Neural progenitor cell (in vitro differentiated cells): ENCODE measurements around the gene CDK11A. TPM values are rescaled to one million over a fixed set of nuclear protein-coding genes. Genes with fewer than 3 reads are reported as not detected.

Source experiments
- DNase-seq: peaks from one replicate; pipeline ENCODE4 v3.0.0-alpha.2; 2016; ENCODE audit warnings: low spot score
- H2AFZ ChIP-seq: fragments of 200-600 bp; sonication (generic); replicated peaks from 2 replicates; pipeline ENCODE4 v1.6.1; 2016; ENCODE audit warnings: antibody characterized with exemption
- H3F3A ChIP-seq: fragments of 200-600 bp; sonication (generic); 2 replicates; pipeline ENCODE4 v1.6.1; 2016; ENCODE audit warnings: antibody characterized with exemption, low read depth
- H3K27ac ChIP-seq: fragments of 200-600 bp; sonication (generic); 2 replicates; pipeline ENCODE4 v1.5.1; 2016; ENCODE audit warnings: mild to moderate bottlenecking
- H3K27me3 ChIP-seq: fragments of 200-600 bp; sonication (generic); 2 replicates; pipeline ENCODE4 v1.6.1; 2016; ENCODE audit warnings: mild to moderate bottlenecking, moderate library complexity
- H3K36me3 ChIP-seq: fragments of 200-600 bp; sonication (generic); 2 replicates; pipeline ENCODE4 v1.5.1; 2016
- H3K4me1 ChIP-seq: fragments of 200-600 bp; sonication (generic); 2 replicates; pipeline ENCODE4 v1.6.1; 2016; ENCODE audit warnings: mixed run types
- H3K4me2 ChIP-seq: fragments of 200-600 bp; sonication (generic); 2 replicates; pipeline ENCODE4 v1.6.1; 2016
- H3K4me3 ChIP-seq: fragments of 200-600 bp; sonication (generic); 2 replicates; pipeline ENCODE4 v1.5.1; 2016
- H3K79me2 ChIP-seq: fragments of 200-600 bp; sonication (generic); 2 replicates; pipeline ENCODE4 v1.6.1; 2016; ENCODE audit warnings: low read depth
- H3K9ac ChIP-seq: fragments of 200-600 bp; sonication (generic); 2 replicates; pipeline ENCODE4 v1.6.1; 2016
- H3K9me3 ChIP-seq: fragments of 200-600 bp; sonication (generic); 2 replicates; pipeline ENCODE4 v1.5.1; 2016; ENCODE audit warnings: low read depth
- H4K20me1 ChIP-seq: fragments of 200-600 bp; sonication (generic); 2 replicates; pipeline ENCODE4 v1.6.1; 2016; ENCODE audit warnings: low read depth
- H3K27ac Mint-ChIP-seq: 3 replicates; pipeline ENCODE4 v1.8.0; 2021; ENCODE audit warnings: mixed read lengths
- H3K27me3 Mint-ChIP-seq: 2 replicates; pipeline ENCODE4 v1.8.0; 2022; ENCODE audit warnings: low read depth, mild to moderate bottlenecking, inconsistent platforms, moderate library complexity, mixed read lengths; ENCODE audit not compliant: insufficient read depth
- H3K36me3 Mint-ChIP-seq: 3 replicates; pipeline ENCODE4 v1.8.0; 2021; ENCODE audit warnings: mixed read lengths
- H3K4me1 Mint-ChIP-seq: 3 replicates; pipeline ENCODE4 v1.8.0; 2021; ENCODE audit warnings: mixed read lengths
- H3K4me3 Mint-ChIP-seq: 3 replicates; pipeline ENCODE4 v1.8.0; 2021; ENCODE audit warnings: mild to moderate bottlenecking, moderate library complexity, mixed read lengths
- H3K9me3 Mint-ChIP-seq: 3 replicates; pipeline ENCODE4 v1.8.0; 2020; ENCODE audit warnings: mixed read lengths
- EZH2 ChIP-seq: fragments of 200-600 bp; sonication (generic); IDR thresholded peaks from 2 replicates; pipeline ENCODE4 v1.6.1; 2017; ENCODE audit warnings: antibody characterized with exemption, mild to moderate bottlenecking, moderate library complexity
- EZH2phosphoT487 ChIP-seq: fragments of 200-600 bp; sonication (generic); IDR thresholded peaks from 2 replicates; pipeline ENCODE4 v1.6.1; 2017; ENCODE audit warnings: antibody characterized with exemption
- total RNA-seq: library from RNA; depleted of rRNA; stranded (reverse); fragments of >200 nt; gene quantifications from 2 replicates; pipeline ENCODE4 v1.2.3, GENCODE V29; 2015; ENCODE audit warnings: low replicate concordance
- TF ChIP-seq, protein P1 (sequence below): fragments of 200-600 bp; sonication (generic); IDR thresholded peaks from 2 replicates; pipeline ENCODE4 v1.5.1; 2017; ENCODE audit warnings: antibody characterized with exemption, mild to moderate bottlenecking

The CDK11A gene
- total RNA-seq, 1 donor from 2014 or later: 6.6 TPM

DNA sequence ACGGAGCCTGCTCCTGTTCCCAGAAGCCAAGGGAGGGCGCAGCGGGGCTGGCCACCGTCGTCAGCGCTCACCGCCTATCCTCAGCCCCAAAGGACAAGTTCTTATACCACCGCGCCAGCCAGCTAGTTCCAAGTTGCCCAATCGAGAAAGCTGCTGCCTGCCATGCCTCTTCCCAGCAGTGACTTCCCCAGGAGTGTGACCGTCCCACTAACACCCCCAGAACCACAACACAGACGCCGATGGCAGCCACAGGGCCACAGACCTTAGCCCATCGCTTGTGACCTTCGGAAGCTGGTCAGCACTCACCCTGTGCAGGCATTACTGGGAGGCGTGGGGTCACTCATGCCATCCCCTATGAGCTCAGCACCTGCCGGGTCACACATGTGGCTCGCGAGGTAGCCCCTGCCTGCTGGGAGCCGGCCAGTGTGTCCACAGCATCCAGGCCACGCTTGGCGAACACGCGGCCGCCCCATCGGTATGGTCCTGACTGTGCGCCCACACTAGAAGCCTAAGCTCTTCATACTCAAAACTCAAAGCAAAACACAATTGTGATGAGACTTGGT, 34.0 kb upstream of the CDK11A start:
- Histone ChIP-seq H3K4me2 (no peak overlapping the region), H3K9me3 (no peaks in the 10 kb centered on the region), H3K4me3 (no peak overlapping the region), H3K79me2 (no peaks in the 10 kb centered on the region), H3K9ac (no peak overlapping the region), H3K4me1 (no peaks in the 10 kb centered on the region), H3F3A (no peaks in the 10 kb centered on the region), H3K27ac (no peak overlapping the region), H3K27me3 (no peaks in the 10 kb centered on the region), H3K36me3 (no peaks in the 10 kb centered on the region), H4K20me1 (peaks cover 12% of the 10 kb centered on the region), H2AFZ (no peak overlapping the region)
- Mint-ChIP-seq H3K4me1 (peaks cover 2% of the 10 kb centered on the region), H3K27me3 (peaks cover 2% of the 10 kb centered on the region), H3K36me3 (peaks cover 16% of the 10 kb centered on the region), H3K27ac (peak overlapping the region; percentile 76), H3K9me3 (no peaks in the 10 kb centered on the region), H3K4me3 (no peak overlapping the region)
- TF ChIP-seq EZH2 (no peak), EZH2phosphoT487 (no peak)
- TF ChIP-seq, protein P1, sequence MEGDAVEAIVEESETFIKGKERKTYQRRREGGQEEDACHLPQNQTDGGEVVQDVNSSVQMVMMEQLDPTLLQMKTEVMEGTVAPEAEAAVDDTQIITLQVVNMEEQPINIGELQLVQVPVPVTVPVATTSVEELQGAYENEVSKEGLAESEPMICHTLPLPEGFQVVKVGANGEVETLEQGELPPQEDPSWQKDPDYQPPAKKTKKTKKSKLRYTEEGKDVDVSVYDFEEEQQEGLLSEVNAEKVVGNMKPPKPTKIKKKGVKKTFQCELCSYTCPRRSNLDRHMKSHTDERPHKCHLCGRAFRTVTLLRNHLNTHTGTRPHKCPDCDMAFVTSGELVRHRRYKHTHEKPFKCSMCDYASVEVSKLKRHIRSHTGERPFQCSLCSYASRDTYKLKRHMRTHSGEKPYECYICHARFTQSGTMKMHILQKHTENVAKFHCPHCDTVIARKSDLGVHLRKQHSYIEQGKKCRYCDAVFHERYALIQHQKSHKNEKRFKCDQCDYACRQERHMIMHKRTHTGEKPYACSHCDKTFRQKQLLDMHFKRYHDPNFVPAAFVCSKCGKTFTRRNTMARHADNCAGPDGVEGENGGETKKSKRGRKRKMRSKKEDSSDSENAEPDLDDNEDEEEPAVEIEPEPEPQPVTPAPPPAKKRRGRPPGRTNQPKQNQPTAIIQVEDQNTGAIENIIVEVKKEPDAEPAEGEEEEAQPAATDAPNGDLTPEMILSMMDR: no peak
- DNase-seq: no peak

DNA sequence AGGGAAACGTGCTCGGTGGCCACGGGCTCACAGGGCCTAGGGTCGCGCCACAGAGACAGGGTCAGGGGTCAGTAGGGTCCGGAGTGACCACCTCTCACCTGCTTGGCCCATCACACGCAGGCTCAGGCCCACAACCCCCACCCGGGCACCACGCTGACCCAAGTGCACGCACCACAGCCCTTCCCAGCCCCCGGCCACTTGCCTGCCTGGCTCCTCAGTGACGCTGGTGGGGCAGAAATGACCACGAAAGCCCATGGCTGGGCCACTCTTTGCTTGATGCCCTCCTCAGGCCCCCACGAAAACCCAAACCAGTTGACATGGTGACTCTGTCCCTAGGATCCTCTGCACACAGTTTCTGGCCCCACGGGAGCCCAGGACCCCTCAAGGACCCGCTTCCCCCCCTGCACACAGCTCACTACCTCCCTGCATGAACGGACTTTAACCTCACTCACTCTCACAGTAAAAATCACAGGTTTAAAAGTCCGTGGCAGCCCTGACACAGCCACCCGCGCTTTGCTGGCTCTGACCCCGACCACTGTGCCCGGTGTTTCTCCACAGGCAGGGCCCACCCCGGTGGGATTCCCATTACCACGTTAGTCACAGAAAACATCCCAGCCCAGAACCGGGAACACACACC, 33.4 kb upstream of the CDK11A start:
- H2AFZ ChIP-seq: no peak overlapping the region
- no peak overlapping the region for H3K4me3 Mint-ChIP-seq
- no peaks in the 10 kb centered on the region for H3K9me3 ChIP-seq
- no peaks in the 10 kb centered on the region for H3K4me1 ChIP-seq
- H3K36me3 Mint-ChIP-seq: peaks cover 16% of the 10 kb centered on the region
- peaks cover 12% of the 10 kb centered on the region for H4K20me1 ChIP-seq
- H3K79me2 ChIP-seq: no peaks in the 10 kb centered on the region
- TF ChIP-seq EZH2 (no peak), EZH2phosphoT487 (no peak)
- TF ChIP-seq, protein P1: no peak
- H3F3A ChIP-seq: no peaks in the 10 kb centered on the region
- no peak overlapping the region for H3K4me3 ChIP-seq
- peaks cover 2% of the 10 kb centered on the region for H3K4me1 Mint-ChIP-seq
- no peaks in the 10 kb centered on the region for H3K36me3 ChIP-seq
- no peak overlapping the region for H3K9ac ChIP-seq
- H3K9me3 Mint-ChIP-seq: no peaks in the 10 kb centered on the region
- DNase-seq: no peak
- H3K4me2 ChIP-seq: no peak overlapping the region
- H3K27me3 ChIP-seq: no peaks in the 10 kb centered on the region
- H3K27me3 Mint-ChIP-seq: peaks cover 4% of the 10 kb centered on the region
- peak overlapping the region; percentile 42 for H3K27ac Mint-ChIP-seq
- H3K27ac ChIP-seq: no peak overlapping the region

DNA sequence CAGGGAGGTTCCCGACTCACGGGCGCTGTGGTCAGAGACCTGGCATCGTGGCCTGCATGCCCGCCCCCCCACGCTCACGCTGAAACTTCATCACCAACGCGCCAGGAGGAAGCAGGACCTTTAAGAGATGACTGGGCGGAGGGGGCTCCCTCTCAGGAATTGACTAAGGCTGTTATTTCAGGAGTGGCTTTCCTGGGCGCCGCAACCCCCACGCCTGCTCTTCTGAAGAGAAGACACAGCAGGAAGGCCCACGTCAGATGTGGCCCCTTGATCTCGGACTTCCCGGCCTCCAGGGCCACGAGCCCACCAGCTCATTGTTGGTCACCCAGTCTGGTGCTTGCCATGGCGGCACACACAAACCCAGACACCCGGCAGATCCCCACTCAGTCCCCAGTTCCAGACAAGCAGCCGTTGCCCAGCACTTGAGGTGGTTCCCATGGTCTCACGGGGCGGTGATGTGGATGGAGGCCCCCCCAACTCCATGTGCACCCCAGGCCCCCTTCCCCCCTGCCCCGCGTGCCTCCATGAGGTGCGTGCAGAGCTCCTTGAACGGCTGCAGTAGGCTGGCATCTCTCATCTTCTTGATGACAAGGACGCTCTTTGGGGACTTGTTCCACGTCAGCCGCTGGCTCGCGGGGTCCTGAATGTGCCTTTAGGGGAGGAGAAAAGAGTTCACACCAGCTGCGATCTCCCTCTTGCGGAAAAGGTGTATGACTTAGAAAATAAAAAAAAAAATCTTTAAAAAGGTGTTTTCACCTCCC, 32.7 kb upstream of the CDK11A start:
- Histone ChIP-seq H3K27me3 (no peaks in the 10 kb centered on the region), H3K4me3 (no peak overlapping the region), H3K36me3 (no peaks in the 10 kb centered on the region), H3K9me3 (no peaks in the 10 kb centered on the region), H3K9ac (no peak overlapping the region), H4K20me1 (peaks cover 12% of the 10 kb centered on the region), H3K4me2 (no peak overlapping the region), H3F3A (no peaks in the 10 kb centered on the region), H3K79me2 (no peaks in the 10 kb centered on the region), H3K27ac (no peak overlapping the region), H3K4me1 (no peaks in the 10 kb centered on the region), H2AFZ (no peak overlapping the region)
- H3K27ac Mint-ChIP-seq: no peak overlapping the region
- H3K36me3 Mint-ChIP-seq: peaks cover 16% of the 10 kb centered on the region
- TF ChIP-seq EZH2 (no peak), EZH2phosphoT487 (no peak)
- TF ChIP-seq, protein P1: no peak
- no peak for DNase-seq
- peaks cover 2% of the 10 kb centered on the region for H3K4me1 Mint-ChIP-seq
- no peaks in the 10 kb centered on the region for H3K9me3 Mint-ChIP-seq
- H3K4me3 Mint-ChIP-seq: no peak overlapping the region
- peaks cover 4% of the 10 kb centered on the region for H3K27me3 Mint-ChIP-seq
